Ishikawa (cell line): Measurements from ENCODE around the gene EIF4E.

Source experiments
- EP300 ChIP-seq: IDR thresholded peaks from 2 replicates; pipeline ENCODE4 v1.6.1; 2012; ENCODE audit warnings: borderline replicate concordance
- USF1 ChIP-seq: IDR thresholded peaks from 2 replicates; pipeline ENCODE4 v1.6.1; 2012

- TF ChIP-seq USF1 = no peak
- TF ChIP-seq EP300 = no peak
Measured at GRCh38 chr4:98903963-98904362, 25.0 kb downstream of the EIF4E start.
